Suprapubic skin (tissue), 4 donors: ENCODE measurements around the gene SLC6A4. TPM values are rescaled to one million over a fixed set of nuclear protein-coding genes. Genes with fewer than 3 reads are reported as not detected.

Experiments
- DNase-seq, 2 donors: peaks; one replicate each; pipeline ENCODE4 v3.0.0-alpha.2; 2019; ENCODE audit warnings: low spot score in 2 of 2
- H3K27ac ChIP-seq: fragments of 200-600 bp; sonication (generic); one replicate; pipeline ENCODE4 v1.5.1; 2019
- H3K27me3 ChIP-seq: fragments of 200-600 bp; sonication (generic); one replicate; pipeline ENCODE4 v1.5.1; 2019
- H3K36me3 ChIP-seq: fragments of 200-600 bp; sonication (generic); one replicate; pipeline ENCODE4 v1.5.1; 2019
- H3K4me1 ChIP-seq: fragments of 200-600 bp; sonication (generic); one replicate; pipeline ENCODE4 v1.5.1; 2019
- H3K4me3 ChIP-seq: fragments of 200-600 bp; sonication (generic); one replicate; pipeline ENCODE4 v1.5.1; 2019; ENCODE audit warnings: mild to moderate bottlenecking
- H3K9me3 ChIP-seq: fragments of 200-600 bp; sonication (generic); one replicate; pipeline ENCODE4 v1.5.1; 2019
- EP300 ChIP-seq: sonication (generic); formaldehyde crosslinking; IDR thresholded peaks from one replicate; pipeline ENCODE4 v1.6.1; 2017; ENCODE audit warnings: antibody characterized with exemption
- POLR2A ChIP-seq, 2 donors: fragments of 450-650 bp; IDR thresholded peaks; one replicate each; pipeline ENCODE4 v1.6.1; 2017; ENCODE audit warnings: antibody characterized with exemption in 2 of 2, mild to moderate bottlenecking in 2 of 2, moderate library complexity in 2 of 2
- POLR2AphosphoS5 ChIP-seq, 3 donors: sonication (generic); formaldehyde crosslinking; IDR thresholded peaks; one replicate each; pipeline ENCODE4 v1.6.1; 2017; ENCODE audit warnings: antibody characterized with exemption in 3 of 3
- WGBS: methylation state at CpG from one replicate; pipeline ENCODE4 v1.1.5; 2018; 5-methylcytosine and 5-hydroxymethylcytosine counted together
- total RNA-seq, 4 donors: library from RNA; depleted of rRNA; stranded (reverse); fragments of >200 nt; gene quantifications; one replicate each; pipeline ENCODE4 v1.1.0, GENCODE V29; 2016
- TF ChIP-seq, protein P1 (sequence below), 2 donors: fragments of 200-600 bp in 1 of 2; fragments of 450-650 bp in 1 of 2; sonication (generic) in 1 of 2; IDR thresholded peaks; one replicate each; pipeline ENCODE4 v1.5.1; 2016 to 2019; ENCODE audit warnings: antibody characterized with exemption in 2 of 2, mild to moderate bottlenecking in 1 of 2, moderate library complexity in 1 of 2

The SLC6A4 gene
- total RNA-seq, 4 donors from 2014 or later, result 0.42 to 1.6 (median 0.69) TPM

DNA sequence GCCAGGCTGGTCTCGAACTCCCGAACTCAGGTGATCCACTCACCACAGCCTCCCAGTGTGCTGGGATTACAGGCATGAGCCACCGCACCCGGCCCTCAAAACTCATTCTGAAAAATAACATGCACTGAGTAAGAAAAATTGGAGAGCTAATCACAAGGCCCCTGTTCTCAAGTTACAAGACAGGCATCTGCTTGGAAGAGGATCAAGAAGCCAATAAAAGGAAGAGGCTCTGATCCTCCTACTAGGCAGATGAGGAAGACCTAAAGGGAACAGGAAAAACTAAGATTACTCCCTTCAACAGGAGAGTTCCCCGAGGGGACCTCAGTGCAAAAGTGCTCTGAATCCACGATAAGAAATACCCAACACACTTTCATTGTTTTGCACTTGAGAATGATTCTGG, 37.9 kb upstream of the SLC6A4 start:
- no peaks in the 10 kb centered on the region for H3K27me3 ChIP-seq
- H3K36me3 ChIP-seq, result peaks cover 73% of the 10 kb centered on the region
- H3K9me3 ChIP-seq, result no peaks in the 10 kb centered on the region
- no peaks in the 10 kb centered on the region for H3K4me1 ChIP-seq
- 91% methylated on average over 6 of the region's 6 CpGs for WGBS
- H3K27ac ChIP-seq, result no peak overlapping the region
- no peak overlapping the region for H3K4me3 ChIP-seq
- TF ChIP-seq POLR2A (IDR thresholded peaks at IDR 0.05) (no peak), POLR2AphosphoS5 (IDR thresholded peaks at IDR 0.05) (no peak), EP300 (no peak)
- TF ChIP-seq, protein P1, sequence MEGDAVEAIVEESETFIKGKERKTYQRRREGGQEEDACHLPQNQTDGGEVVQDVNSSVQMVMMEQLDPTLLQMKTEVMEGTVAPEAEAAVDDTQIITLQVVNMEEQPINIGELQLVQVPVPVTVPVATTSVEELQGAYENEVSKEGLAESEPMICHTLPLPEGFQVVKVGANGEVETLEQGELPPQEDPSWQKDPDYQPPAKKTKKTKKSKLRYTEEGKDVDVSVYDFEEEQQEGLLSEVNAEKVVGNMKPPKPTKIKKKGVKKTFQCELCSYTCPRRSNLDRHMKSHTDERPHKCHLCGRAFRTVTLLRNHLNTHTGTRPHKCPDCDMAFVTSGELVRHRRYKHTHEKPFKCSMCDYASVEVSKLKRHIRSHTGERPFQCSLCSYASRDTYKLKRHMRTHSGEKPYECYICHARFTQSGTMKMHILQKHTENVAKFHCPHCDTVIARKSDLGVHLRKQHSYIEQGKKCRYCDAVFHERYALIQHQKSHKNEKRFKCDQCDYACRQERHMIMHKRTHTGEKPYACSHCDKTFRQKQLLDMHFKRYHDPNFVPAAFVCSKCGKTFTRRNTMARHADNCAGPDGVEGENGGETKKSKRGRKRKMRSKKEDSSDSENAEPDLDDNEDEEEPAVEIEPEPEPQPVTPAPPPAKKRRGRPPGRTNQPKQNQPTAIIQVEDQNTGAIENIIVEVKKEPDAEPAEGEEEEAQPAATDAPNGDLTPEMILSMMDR (IDR thresholded peaks at IDR 0.05), result no peak
- DNase-seq, result no peak

DNA sequence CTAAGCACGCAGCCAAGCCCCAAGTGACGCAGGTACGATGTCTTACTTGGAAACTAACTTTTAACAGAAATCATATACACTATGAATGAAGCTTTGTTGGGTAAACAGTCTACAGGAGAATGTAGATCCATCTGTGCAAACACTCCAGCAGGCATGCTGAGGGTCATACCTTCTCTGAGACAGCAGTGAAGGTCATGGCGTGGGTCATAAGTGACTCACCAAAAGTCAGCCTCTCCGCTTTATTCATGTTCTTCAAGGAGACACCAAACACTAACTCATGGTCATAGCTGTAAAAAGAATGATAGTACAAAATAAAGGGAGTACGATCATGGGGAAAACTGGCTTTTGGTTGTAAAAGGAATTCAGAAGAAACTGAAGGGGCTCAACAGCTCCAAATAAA, 35.6 kb upstream of the SLC6A4 start:
- Histone ChIP-seq H3K4me1 (no peaks in the 10 kb centered on the region), H3K4me3 (no peak overlapping the region), H3K27ac (no peak overlapping the region), H3K36me3 (peaks cover 78% of the 10 kb centered on the region), H3K9me3 (no peaks in the 10 kb centered on the region), H3K27me3 (no peaks in the 10 kb centered on the region)
- 94% methylated on average over 6 of the region's 6 CpGs for WGBS
- DNase-seq, result no peak
- TF ChIP-seq, protein P1 (IDR thresholded peaks at IDR 0.05), result no peak
- TF ChIP-seq EP300 (no peak), POLR2A (IDR thresholded peaks at IDR 0.05) (no peak), POLR2AphosphoS5 (IDR thresholded peaks at IDR 0.05) (no peak)

DNA sequence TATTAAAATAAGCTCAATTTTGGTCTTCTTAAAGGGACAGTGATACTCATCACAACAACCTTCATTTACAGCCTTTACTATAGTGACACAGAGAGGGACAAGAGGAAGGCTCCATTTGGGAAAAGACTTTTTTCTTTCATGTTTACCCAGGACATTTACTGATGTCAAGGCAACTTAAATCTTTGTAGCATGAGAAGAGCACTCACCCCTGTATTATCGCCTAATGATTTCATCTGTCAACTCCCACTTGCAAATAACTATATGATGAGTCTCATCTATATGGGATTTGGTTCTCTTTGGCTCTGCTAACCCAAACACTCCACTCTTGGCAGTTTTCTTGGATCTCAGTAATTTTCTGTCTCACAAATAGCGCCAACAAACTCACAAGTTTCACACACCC, 32.1 kb upstream of the SLC6A4 start:
- no peak for DNase-seq
- Histone ChIP-seq H3K36me3 (peaks cover 68% of the 10 kb centered on the region), H3K4me3 (no peak overlapping the region), H3K9me3 (no peaks in the 10 kb centered on the region), H3K27me3 (no peaks in the 10 kb centered on the region), H3K27ac (no peak overlapping the region), H3K4me1 (no peaks in the 10 kb centered on the region)
- 93% methylated on average over 2 of the region's 2 CpGs for WGBS
- TF ChIP-seq EP300 (no peak), POLR2AphosphoS5 (IDR thresholded peaks at IDR 0.05) (no peak), POLR2A (IDR thresholded peaks at IDR 0.05) (no peak)
- TF ChIP-seq, protein P1 (IDR thresholded peaks at IDR 0.05), result no peak

DNA sequence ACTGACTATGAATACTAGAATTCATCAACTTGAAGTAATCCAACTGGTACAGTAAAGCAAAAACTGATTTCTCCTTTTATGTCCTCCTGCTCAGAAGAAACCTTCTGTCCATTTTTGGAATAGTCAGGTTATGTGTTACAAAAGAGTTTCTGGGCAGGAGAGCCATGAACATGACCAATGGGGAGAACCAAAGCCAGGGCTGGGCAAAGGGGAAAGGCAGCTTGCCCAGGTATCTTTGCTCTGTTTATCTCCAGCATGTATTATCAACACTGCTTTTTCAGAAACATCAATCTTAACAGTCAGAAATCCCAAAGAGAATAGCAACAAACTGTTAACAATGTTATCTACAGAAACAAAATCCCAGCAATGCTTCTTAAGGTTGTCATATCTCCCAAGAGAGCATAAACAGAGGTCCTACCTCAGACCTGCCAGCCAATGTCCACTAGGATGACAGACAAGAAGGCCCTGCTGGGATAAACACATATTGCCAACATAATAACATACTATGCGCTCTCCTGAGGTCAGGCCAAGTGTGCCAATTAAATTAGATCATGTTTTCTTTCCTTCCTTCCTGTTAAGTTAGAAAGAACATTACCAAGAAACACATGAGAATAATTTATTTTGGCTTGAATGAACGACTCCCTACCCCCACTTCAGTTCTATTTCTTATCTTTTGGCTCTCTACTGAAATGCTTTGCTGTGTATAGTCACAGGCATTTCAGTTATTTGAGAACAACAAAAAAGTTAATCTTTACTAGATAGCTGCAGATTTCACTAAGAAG, 28.2 kb upstream of the SLC6A4 start:
- Histone ChIP-seq H3K4me3 (no peak overlapping the region), H3K27me3 (no peaks in the 10 kb centered on the region), H3K36me3 (peaks cover 60% of the 10 kb centered on the region), H3K9me3 (no peaks in the 10 kb centered on the region), H3K4me1 (no peaks in the 10 kb centered on the region), H3K27ac (no peak overlapping the region)
- WGBS, result 49% methylated on average over 2 of the region's 2 CpGs
- TF ChIP-seq EP300 (no peak), POLR2A (IDR thresholded peaks at IDR 0.05) (no peak), POLR2AphosphoS5 (IDR thresholded peaks at IDR 0.05) (no peak)
- TF ChIP-seq, protein P1 (IDR thresholded peaks at IDR 0.05), result no peak
- DNase-seq, result no peak

DNA sequence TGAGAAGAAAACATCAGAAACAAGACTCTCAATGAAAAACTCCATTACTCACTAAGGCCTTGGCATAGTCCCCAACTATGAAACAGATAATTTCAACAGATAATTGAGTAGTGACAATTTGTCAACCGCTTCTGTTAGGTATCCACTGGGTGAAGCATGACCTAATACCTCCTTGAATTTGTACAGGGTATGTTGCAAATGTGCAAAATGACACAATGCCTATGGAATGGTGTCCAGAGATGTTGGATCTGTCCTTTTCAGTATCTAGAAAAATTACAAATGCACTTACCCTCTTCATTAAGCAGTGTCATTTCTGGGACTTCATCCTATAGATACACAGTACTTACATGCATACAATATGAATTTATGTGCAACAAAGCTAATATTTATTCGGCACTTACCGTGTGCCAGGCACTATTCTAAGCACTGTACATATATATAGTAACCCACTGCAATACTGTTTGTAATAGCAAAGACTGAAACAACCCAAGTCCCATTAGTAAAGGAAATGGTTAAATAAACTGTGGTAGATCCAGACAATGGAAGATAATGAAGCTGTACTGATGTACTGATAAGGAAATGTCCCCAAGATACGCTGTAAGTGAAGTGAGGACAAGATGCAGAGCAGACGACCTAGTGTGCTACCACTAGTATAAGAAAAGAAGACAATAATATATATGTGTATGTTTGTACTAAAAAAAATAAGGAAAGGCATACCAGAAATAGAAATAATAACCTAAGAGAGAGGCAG, 21.4 kb upstream of the SLC6A4 start:
- WGBS, result 90% methylated on average over 5 of the region's 5 CpGs
- Histone ChIP-seq H3K4me3 (no peak overlapping the region), H3K9me3 (no peaks in the 10 kb centered on the region), H3K36me3 (peaks cover 65% of the 10 kb centered on the region), H3K4me1 (no peaks in the 10 kb centered on the region), H3K27me3 (no peaks in the 10 kb centered on the region), H3K27ac (no peak overlapping the region)
- no peak for DNase-seq
- TF ChIP-seq, protein P1 (IDR thresholded peaks at IDR 0.05), result no peak
- TF ChIP-seq EP300 (no peak), POLR2A (IDR thresholded peaks at IDR 0.05) (no peak), POLR2AphosphoS5 (IDR thresholded peaks at IDR 0.05) (no peak)
